Astrocyte (in vitro differentiated cells and primary cell): ENCODE measurements around the gene PRKCA.

Source experiments
- CTCF ChIP-seq: IDR thresholded peaks from 2 replicates; pipeline ENCODE4 v1.5.1; 2011; ENCODE audit warnings: low read depth, mild to moderate bottlenecking, inconsistent platforms, low read length, moderate library complexity; ENCODE audit not compliant: insufficient read depth
- EZH2 ChIP-seq: IDR thresholded peaks from 2 replicates; pipeline ENCODE4 v1.6.1; 2012; ENCODE audit warnings: mild to moderate bottlenecking, low read length, inconsistent platforms; ENCODE audit not compliant: insufficient read depth

- TF ChIP-seq CTCF, result no peak
- TF ChIP-seq EZH2, result no peak
These were observed 11.7 kb downstream of the PRKCA start for GRCh38 chr17:66313995-66314659.
